GM12878 (cell line): ENCODE results near the gene SLC31A1. TPM values are rescaled to one million over a fixed set of nuclear protein-coding genes. Genes with fewer than 3 reads are reported as not detected.

Experiments used
- ATAC-seq: fragments of 200-7000 bp; cut with Tn5 transposase; 3 replicates; pipeline ENCODE4 v1.9.1; 2020; ENCODE audit warnings: mild to moderate bottlenecking, moderate library complexity
- BruUV-seq: library from RNA; stranded (reverse); fragments of 400-500 nt; replicated peaks from 2 replicates; lab custom pipeline; 2021; lab: Mats Ljungman, UMichigan
- CTCF ChIA-PET: fragments of 300-600 bp; sonication (Branson Sonifier 250); formaldehyde crosslinking; extraction: SDS; loops from one replicate; lab custom pipeline; 2021; ENCODE audit warnings: inconsistent platforms; lab: Yijun Ruan, JAX
- POLR2A ChIA-PET: fragments of 350-600 bp; formaldehyde crosslinking; extraction: SDS; loops from one replicate; lab custom pipeline; 2021; ENCODE audit warnings: inconsistent platforms; lab: Charles Lee
- RAD21 ChIA-PET: fragments of 300-600 bp; sonication (Branson Sonifier 250); formaldehyde crosslinking; loops from one replicate; lab custom pipeline; 2023; ENCODE audit warnings: antibody characterized with exemption; ENCODE audit not compliant: unreplicated experiment; lab: Charles Lee
- SMC1A ChIA-PET: fragments of 300-600 bp; sonication (Branson Sonifier 250); formaldehyde crosslinking; loops from one replicate; lab custom pipeline; 2023; ENCODE audit not compliant: unreplicated experiment, uncharacterized antibody; lab: Charles Lee
- DNase-seq: peaks from one replicate; pipeline ENCODE4 v3.0.0-alpha.2; 2011; ENCODE audit warnings: low read depth, low spot score
- FAIRE-seq: peaks from 3 replicates; lab custom pipeline; 2011; peaks lifted over from hg19 to GRCh38; lab: Jason Lieb, UNC
- H2AFZ ChIP-seq: 2 replicates; pipeline ENCODE4 v1.6.0; 2011; ENCODE audit warnings: low read depth, low read length, control low read depth; ENCODE audit not compliant: control insufficient read depth
- H3K27ac ChIP-seq: 2 replicates; pipeline ENCODE4 v1.5.1; 2011; ENCODE audit warnings: control low read depth; ENCODE audit not compliant: control insufficient read depth, insufficient read depth
- H3K27me3 ChIP-seq, 2 experiments: replicated peaks in 1 of 2; 2 replicates each; pipeline versions ENCODE4 v1.6.0 to v1.6.1; 2011; ENCODE audit warnings: low read length in 1 of 2; ENCODE audit not compliant: control insufficient read depth in 2 of 2, insufficient read depth in 2 of 2
- H3K36me3 ChIP-seq, 2 experiments: 2 replicates each; pipeline ENCODE4 v1.5.1; 2011; ENCODE audit warnings: low read length in 1 of 2; ENCODE audit not compliant: control insufficient read depth in 2 of 2, insufficient read depth in 2 of 2
- H3K4me1 ChIP-seq: 2 replicates; pipeline ENCODE4 v1.6.1; 2011; ENCODE audit warnings: mild to moderate bottlenecking, low read length, moderate library complexity, mixed read lengths; ENCODE audit not compliant: control insufficient read depth, insufficient read depth
- H3K4me2 ChIP-seq: 2 replicates; pipeline ENCODE4 v1.6.0; 2011; ENCODE audit warnings: control low read depth; ENCODE audit not compliant: control insufficient read depth, insufficient read depth
- H3K4me3 ChIP-seq: fragments of 200-600 bp; sonication (generic); 2 replicates; pipeline ENCODE4 v1.5.1; 2016
- H3K79me2 ChIP-seq: 2 replicates; pipeline ENCODE4 v1.6.0; 2011; ENCODE audit warnings: low read length; ENCODE audit not compliant: control insufficient read depth, insufficient read depth
- H3K9ac ChIP-seq: 2 replicates; pipeline ENCODE4 v1.8.0; 2011; ENCODE audit warnings: low read length, control low read depth, mixed read lengths; ENCODE audit not compliant: control insufficient read depth, insufficient read depth
- H3K9me3 ChIP-seq: replicated peaks from 3 replicates; pipeline ENCODE4 v1.5.1; 2011; ENCODE audit warnings: mild to moderate bottlenecking, low read length; ENCODE audit not compliant: control insufficient read depth, insufficient read depth
- H4K20me1 ChIP-seq: 2 replicates; pipeline ENCODE4 v1.6.0; 2011; ENCODE audit not compliant: control insufficient read depth, insufficient read depth
- CTCF ChIP-seq, 3 experiments: IDR thresholded peaks in 2 of 3; conservative IDR thresholded peaks in 1 of 3; 2 replicates each; pipeline ENCODE4 v1.5.1; 2011; ENCODE audit warnings: low read depth in 3 of 3, low read length in 3 of 3, mild to moderate bottlenecking in 3 of 3, control low read depth in 2 of 3, moderate library complexity in 2 of 3, inconsistent platforms in 1 of 3, mixed read lengths in 1 of 3; ENCODE audit not compliant: control insufficient read depth in 2 of 3, insufficient read depth in 1 of 3; ENCODE audit errors: extremely low read depth in 1 of 3
- FOXK2 ChIP-seq: fragments of 450-650 bp; IDR thresholded peaks from 2 replicates; pipeline ENCODE4 v1.6.1; 2017; ENCODE audit warnings: mild to moderate bottlenecking, moderate library complexity
- GATAD2B ChIP-seq: fragments of 450-650 bp; conservative IDR thresholded peaks from 2 replicates; pipeline ENCODE4 v1.6.1; 2017; ENCODE audit warnings: low read depth, mild to moderate bottlenecking, moderate library complexity
- JUND ChIP-seq: IDR thresholded peaks from 2 replicates; pipeline ENCODE4 v1.6.1; 2012; ENCODE audit warnings: low read depth, mild to moderate bottlenecking, low read length, improper control_type of control experiment, moderate library complexity
- KAT2A ChIP-seq: conservative IDR thresholded peaks from 2 replicates; pipeline ENCODE4 v1.6.1; 2011; ENCODE audit warnings: low read depth, low read length; ENCODE audit not compliant: control insufficient read depth
- SRF ChIP-seq, 2 experiments: IDR thresholded peaks; 2 replicates each; pipeline ENCODE4 v1.6.1; 2011; ENCODE audit warnings: low read depth in 2 of 2, low read length in 2 of 2, mild to moderate bottlenecking in 1 of 2, moderate library complexity in 1 of 2
- STAT1 ChIP-seq: fragments of 450-650 bp; conservative IDR thresholded peaks from 2 replicates; pipeline ENCODE4 v1.6.1; 2014; ENCODE audit warnings: antibody characterized with exemption, mild to moderate bottlenecking
- TCF3 ChIP-seq: IDR thresholded peaks from 2 replicates; pipeline ENCODE4 v1.6.1; 2012; ENCODE audit warnings: low read depth, mild to moderate bottlenecking, low read length, borderline replicate concordance; ENCODE audit not compliant: insufficient read depth
- WGBS: methylation state at CpG from one replicate; pipeline ENCODE4 v1.1.6; 2016; ENCODE audit warnings: low lambda C conversion rate; ENCODE audit not compliant: insufficient replicate concordance, insufficient coverage; ENCODE audit errors: missing lambda C conversion rate; 5-methylcytosine and 5-hydroxymethylcytosine counted together
- in situ Hi-C: fragments of 300-500 bp; cut with MboI; formaldehyde crosslinking; loops from 9 replicates; pipeline ENCODE4 v1.14.3; 2018; ENCODE audit warnings: mixed read lengths
- intact Hi-C: fragments of 100-400 bp; cut with micrococcal nuclease; formaldehyde crosslinking; loops from one replicate; pipeline ENCODE4 v1.14.2; 2022; ENCODE audit not compliant: unreplicated experiment
- polyA plus RNA-seq, 11 experiments: library from polyadenylated mRNA; depleted of rRNA in 4 of 11; unstranded in 6 of 11; stranded (reverse) in 5 of 11; fragments of >200 nt; fragmentation: Nextera tagmentation in 4 of 11; fragmentation: Illumina TruSeq in 1 of 11; extraction: Ambion mirVana in 4 of 11; extraction: Trizol in 1 of 11; gene quantifications; 1 replicate in 1 of 11; 2 replicates in 10 of 11; pipeline versions ENCODE4 v1.2.1 to v1.2.3, GENCODE V29; 2011 to 2016; ENCODE audit warnings: inconsistent platforms in 2 of 11, missing spikeins in 2 of 11, low read depth in 1 of 11
- total RNA-seq, 4 experiments: library from RNA; depleted of rRNA in 3 of 4; stranded (reverse); fragments of >200 nt in 3 of 4; fragmentation: Illumina TruSeq in 1 of 4; extraction: Trizol in 1 of 4; gene quantifications; 2 replicates each; pipeline versions ENCODE4 v1.2.1 to v1.2.3, GENCODE V29; 2013 to 2021
- TF ChIP-seq, protein P1 (sequence below): fragments of 450-650 bp; formaldehyde crosslinking; IDR thresholded peaks from 2 replicates; pipeline ENCODE4 v1.5.0; 2022; ENCODE audit warnings: mild to moderate bottlenecking, missing genetic modification characterization
- TF ChIP-seq, protein P2 (sequence below): IDR thresholded peaks from 2 replicates; pipeline ENCODE4 v1.6.1; 2012; ENCODE audit warnings: low read depth, low read length, improper control_type of control experiment
- TF ChIP-seq, protein P3 (sequence below): IDR thresholded peaks from 2 replicates; pipeline ENCODE4 v1.6.1; 2012; ENCODE audit warnings: low read depth, low read length, improper control_type of control experiment

Gene SLC31A1
- total and polyA plus RNA-seq, 10 of the 15 experiments (the other 5 are each of a cell fraction or from before 2014, with no cell fraction given): 7.3 to 16.2 (median 10.5) TPM

- intact Hi-C loops: no loop called here
- no TSS peak for BruUV-seq
- Histone ChIP-seq H2AFZ (no peak overlapping the region), H3K36me3 (peaks cover 18 to 32% of the 10 kb centered on the region in 2 experiments), H3K79me2 (no peaks in the 10 kb centered on the region), H3K4me1 (no peaks in the 10 kb centered on the region), H3K9me3 (no peaks in the 10 kb centered on the region), H3K4me2 (no peak overlapping the region), H3K9ac (no peak overlapping the region), H3K4me3 (no peak overlapping the region), H3K27me3 (no peaks in the 10 kb centered on the region), H4K20me1 (no peaks in the 10 kb centered on the region), H3K27ac (no peak overlapping the region)
- SMC1A ChIA-PET: no interaction called here
- RAD21 ChIA-PET: interaction anchor here (1.3 kb wide), 1 partner anchor 369 kb away, joined by 3 read pairs; no protein-coding TSS in a partner anchor
- FAIRE-seq (no peak), ATAC-seq (no peak), DNase-seq (no peak)
- in situ Hi-C loops: no loop called here
- TF ChIP-seq FOXK2 (no peak), KAT2A (no peak), JUND (no peak), GATAD2B (no peak), STAT1 (no peak), CTCF (IDR thresholded peaks at IDR 0.05 in 2 of 3, conservative IDR thresholded peaks at IDR 0.05 in 1 of 3; ENCODE audit: control insufficient read depth in 2 of 3, extremely low read depth in 1 of 3, insufficient read depth in 1 of 3, low read depth in 3 of 3, low read length in 3 of 3) (no peak), SRF (IDR thresholded peaks at IDR 0.05; ENCODE audit: low read depth in 2 of 2, low read length in 2 of 2) (no peak), TCF3 (no peak)
- TF ChIP-seq, protein P1, sequence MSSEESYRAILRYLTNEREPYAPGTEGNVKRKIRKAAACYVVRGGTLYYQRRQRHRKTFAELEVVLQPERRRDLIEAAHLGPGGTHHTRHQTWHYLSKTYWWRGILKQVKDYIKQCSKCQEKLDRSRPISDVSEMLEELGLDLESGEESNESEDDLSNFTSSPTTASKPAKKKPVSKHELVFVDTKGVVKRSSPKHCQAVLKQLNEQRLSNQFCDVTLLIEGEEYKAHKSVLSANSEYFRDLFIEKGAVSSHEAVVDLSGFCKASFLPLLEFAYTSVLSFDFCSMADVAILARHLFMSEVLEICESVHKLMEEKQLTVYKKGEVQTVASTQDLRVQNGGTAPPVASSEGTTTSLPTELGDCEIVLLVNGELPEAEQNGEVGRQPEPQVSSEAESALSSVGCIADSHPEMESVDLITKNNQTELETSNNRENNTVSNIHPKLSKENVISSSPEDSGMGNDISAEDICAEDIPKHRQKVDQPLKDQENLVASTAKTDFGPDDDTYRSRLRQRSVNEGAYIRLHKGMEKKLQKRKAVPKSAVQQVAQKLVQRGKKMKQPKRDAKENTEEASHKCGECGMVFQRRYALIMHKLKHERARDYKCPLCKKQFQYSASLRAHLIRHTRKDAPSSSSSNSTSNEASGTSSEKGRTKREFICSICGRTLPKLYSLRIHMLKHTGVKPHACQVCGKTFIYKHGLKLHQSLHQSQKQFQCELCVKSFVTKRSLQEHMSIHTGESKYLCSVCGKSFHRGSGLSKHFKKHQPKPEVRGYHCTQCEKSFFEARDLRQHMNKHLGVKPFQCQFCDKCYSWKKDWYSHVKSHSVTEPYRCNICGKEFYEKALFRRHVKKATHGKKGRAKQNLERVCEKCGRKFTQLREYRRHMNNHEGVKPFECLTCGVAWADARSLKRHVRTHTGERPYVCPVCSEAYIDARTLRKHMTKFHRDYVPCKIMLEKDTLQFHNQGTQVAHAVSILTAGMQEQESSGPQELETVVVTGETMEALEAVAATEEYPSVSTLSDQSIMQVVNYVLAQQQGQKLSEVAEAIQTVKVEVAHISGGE (CRISPR knock-in tag): no peak
- TF ChIP-seq, protein P2, sequence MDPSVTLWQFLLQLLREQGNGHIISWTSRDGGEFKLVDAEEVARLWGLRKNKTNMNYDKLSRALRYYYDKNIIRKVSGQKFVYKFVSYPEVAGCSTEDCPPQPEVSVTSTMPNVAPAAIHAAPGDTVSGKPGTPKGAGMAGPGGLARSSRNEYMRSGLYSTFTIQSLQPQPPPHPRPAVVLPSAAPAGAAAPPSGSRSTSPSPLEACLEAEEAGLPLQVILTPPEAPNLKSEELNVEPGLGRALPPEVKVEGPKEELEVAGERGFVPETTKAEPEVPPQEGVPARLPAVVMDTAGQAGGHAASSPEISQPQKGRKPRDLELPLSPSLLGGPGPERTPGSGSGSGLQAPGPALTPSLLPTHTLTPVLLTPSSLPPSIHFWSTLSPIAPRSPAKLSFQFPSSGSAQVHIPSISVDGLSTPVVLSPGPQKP: no peak
- TF ChIP-seq, protein P3, sequence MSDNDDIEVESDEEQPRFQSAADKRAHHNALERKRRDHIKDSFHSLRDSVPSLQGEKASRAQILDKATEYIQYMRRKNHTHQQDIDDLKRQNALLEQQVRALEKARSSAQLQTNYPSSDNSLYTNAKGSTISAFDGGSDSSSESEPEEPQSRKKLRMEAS: no peak
- CTCF ChIA-PET: no interaction called here
- WGBS: 93% methylated on average over 2 of the region's 2 CpGs
- POLR2A ChIA-PET: no interaction called here
These were observed 67.7 kb downstream of the SLC31A1 start for GRCh38 chr9:113289091-113289490.
